A673 (cell line): ENCODE measurements around the gene CBX5.

Experiments used
- EZH2 ChIP-seq: fragments of 200-600 bp; sonication (generic); IDR thresholded peaks from 2 replicates; pipeline ENCODE4 v1.6.1; 2017; ENCODE audit warnings: borderline replicate concordance, low read depth, mild to moderate bottlenecking, mixed read lengths, antibody characterized with exemption, low read length; ENCODE audit not compliant: poor library complexity, severe bottlenecking
- TF ChIP-seq, protein P1 (sequence below): fragments of 300-800, 200-600 bp; sonication (generic); conservative IDR thresholded peaks from 2 replicates; pipeline ENCODE4 v1.5.1; 2017; ENCODE audit warnings: low read depth, mild to moderate bottlenecking, antibody characterized with exemption, low read length, moderate library complexity, mixed read lengths

DNA sequence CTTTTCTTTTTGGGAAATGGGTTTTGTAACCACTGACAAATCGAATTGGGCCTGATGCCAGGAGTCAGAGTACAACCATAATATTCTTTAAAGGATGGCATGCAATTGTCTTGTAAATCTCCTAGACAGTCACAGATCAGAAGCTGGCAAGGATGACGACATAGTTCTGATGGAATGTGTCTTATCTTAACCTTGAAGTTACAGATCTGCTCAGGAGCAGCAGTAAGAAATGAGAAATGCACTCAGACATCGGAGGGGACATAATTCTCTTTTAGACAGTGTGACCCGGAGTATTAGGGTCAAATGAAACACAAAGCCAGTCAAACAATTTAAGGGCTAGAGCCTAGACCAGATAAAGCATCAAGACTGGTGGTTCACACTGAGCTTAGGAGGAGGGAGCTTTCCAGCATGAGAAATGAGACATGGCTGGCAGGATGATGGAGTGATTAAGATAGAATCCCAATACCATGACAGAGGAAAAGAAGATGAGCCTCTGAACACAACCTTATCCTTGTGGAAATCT is 17.5 kb downstream of the CBX5 start:
- TF ChIP-seq, protein P1, sequence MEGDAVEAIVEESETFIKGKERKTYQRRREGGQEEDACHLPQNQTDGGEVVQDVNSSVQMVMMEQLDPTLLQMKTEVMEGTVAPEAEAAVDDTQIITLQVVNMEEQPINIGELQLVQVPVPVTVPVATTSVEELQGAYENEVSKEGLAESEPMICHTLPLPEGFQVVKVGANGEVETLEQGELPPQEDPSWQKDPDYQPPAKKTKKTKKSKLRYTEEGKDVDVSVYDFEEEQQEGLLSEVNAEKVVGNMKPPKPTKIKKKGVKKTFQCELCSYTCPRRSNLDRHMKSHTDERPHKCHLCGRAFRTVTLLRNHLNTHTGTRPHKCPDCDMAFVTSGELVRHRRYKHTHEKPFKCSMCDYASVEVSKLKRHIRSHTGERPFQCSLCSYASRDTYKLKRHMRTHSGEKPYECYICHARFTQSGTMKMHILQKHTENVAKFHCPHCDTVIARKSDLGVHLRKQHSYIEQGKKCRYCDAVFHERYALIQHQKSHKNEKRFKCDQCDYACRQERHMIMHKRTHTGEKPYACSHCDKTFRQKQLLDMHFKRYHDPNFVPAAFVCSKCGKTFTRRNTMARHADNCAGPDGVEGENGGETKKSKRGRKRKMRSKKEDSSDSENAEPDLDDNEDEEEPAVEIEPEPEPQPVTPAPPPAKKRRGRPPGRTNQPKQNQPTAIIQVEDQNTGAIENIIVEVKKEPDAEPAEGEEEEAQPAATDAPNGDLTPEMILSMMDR = no peak
- no peak for TF ChIP-seq EZH2
